Right atrium auricular region (tissue), 2 donors: ENCODE data around the gene ZNF239. TPM values are rescaled to one million over a fixed set of nuclear protein-coding genes. Genes with fewer than 3 reads are reported as not detected.

Experiments used
- DNase-seq: peaks from one replicate; pipeline ENCODE4 v3.0.0-alpha.2; 2019; ENCODE audit warnings: low spot score
- H3K27ac ChIP-seq, 2 donors: fragments of 200-600 bp; sonication (generic); 1 replicate in 1 of 2; 2 replicates in 1 of 2; pipeline ENCODE4 v1.5.1; 2016 to 2019
- H3K27me3 ChIP-seq, 2 donors: fragments of 200-600 bp; sonication (generic); one replicate each; pipeline versions ENCODE4 v1.5.1 to v1.6.0; 2017 to 2019
- H3K36me3 ChIP-seq: fragments of 200-600 bp; sonication (generic); one replicate; pipeline ENCODE4 v1.5.1; 2016
- H3K4me1 ChIP-seq, 2 donors: fragments of 200-600 bp; sonication (generic); one replicate each; pipeline versions ENCODE4 v1.5.1 to v1.6.0; 2017 to 2019
- H3K4me3 ChIP-seq, 2 donors: fragments of 200-600 bp; sonication (generic); 1 replicate in 1 of 2; 2 replicates in 1 of 2; pipeline ENCODE4 v1.5.1; 2017 to 2019; ENCODE audit warnings: mild to moderate bottlenecking in 1 of 2, moderate library complexity in 1 of 2
- H3K9me3 ChIP-seq, 2 donors: fragments of 200-600 bp; sonication (generic); one replicate each; pipeline ENCODE4 v1.5.1; 2019
- total RNA-seq, 2 donors: library from RNA; depleted of rRNA; stranded (reverse); fragments of >200 nt; gene quantifications; one replicate each; pipeline ENCODE4 v1.1.0, GENCODE V29; 2016
- TF ChIP-seq, protein P1 (sequence below), 2 donors: fragments of 200-600 bp; sonication (generic); IDR thresholded peaks; one replicate each; pipeline ENCODE4 v1.5.1; 2019; ENCODE audit warnings: antibody characterized with exemption in 2 of 2

The ZNF239 gene
- 1 to 10 TPM; 2.2 to 4.4 TPM for total RNA-seq

DNA sequence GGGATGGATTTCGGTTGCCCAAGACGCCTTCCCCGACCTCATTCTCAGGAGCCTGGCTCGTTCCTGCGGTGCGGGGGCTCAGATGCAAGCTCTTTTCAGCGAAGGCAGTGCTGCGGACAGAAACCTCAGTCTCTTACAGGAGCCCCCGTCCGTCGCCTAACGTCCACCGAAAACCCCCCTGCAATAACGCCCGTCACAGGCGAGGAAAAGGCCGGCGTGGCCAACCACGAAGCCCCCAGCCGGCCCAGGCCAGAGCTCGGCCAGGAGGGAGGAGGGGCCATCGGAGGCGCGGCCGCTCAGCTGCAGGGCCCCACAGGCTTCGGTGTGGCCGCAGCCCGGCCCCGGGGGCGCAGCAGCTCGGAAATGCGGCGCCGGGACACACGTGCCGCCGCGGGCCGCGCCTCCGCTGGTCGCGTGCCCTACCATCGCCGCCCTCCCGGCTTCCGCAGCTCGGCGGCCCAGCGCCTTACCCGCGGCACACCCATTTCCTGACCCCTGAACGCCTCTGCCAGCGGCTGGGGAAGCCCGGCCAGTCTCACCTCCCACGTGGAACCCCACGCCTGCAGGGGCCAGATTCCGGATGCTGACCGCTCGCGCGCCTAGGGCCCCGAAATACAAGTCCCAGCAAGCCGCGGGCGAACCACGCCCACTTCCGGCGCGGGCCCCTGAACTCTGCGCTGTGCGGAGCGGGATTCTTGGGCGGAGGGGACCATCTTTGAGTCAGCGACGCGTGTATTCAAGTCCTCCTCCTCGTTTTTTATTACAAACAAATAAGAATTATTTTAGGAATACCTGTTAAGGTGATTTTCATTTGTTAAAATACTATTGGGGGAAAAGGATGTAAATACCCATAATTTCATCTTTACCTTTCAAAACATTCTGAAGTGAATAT is at the start of gene ZNF239:
Gene ZNF239 (minus strand): TSS at position 616 of the 892 bp plus-strand sequence. CDS start 16,537 bp downstream, outside the sequence.
- peaks cover 0 to 17% of the 10 kb centered on the region in 2 donors for H3K4me1 ChIP-seq
- H3K27me3 ChIP-seq = no peaks in the 10 kb centered on the region
- no peaks in the 10 kb centered on the region for H3K9me3 ChIP-seq
- TF ChIP-seq, protein P1, sequence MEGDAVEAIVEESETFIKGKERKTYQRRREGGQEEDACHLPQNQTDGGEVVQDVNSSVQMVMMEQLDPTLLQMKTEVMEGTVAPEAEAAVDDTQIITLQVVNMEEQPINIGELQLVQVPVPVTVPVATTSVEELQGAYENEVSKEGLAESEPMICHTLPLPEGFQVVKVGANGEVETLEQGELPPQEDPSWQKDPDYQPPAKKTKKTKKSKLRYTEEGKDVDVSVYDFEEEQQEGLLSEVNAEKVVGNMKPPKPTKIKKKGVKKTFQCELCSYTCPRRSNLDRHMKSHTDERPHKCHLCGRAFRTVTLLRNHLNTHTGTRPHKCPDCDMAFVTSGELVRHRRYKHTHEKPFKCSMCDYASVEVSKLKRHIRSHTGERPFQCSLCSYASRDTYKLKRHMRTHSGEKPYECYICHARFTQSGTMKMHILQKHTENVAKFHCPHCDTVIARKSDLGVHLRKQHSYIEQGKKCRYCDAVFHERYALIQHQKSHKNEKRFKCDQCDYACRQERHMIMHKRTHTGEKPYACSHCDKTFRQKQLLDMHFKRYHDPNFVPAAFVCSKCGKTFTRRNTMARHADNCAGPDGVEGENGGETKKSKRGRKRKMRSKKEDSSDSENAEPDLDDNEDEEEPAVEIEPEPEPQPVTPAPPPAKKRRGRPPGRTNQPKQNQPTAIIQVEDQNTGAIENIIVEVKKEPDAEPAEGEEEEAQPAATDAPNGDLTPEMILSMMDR (IDR thresholded peaks at IDR 0.05) = no peak
- H3K27ac ChIP-seq = peak within 1 kb of the TSS; percentile 68 to 80
- no peaks in the 10 kb centered on the region for H3K36me3 ChIP-seq
- DNase-seq = peak; percentile 94
- H3K4me3 ChIP-seq = peak within 1 kb of the TSS; percentile 64 to 74

DNA sequence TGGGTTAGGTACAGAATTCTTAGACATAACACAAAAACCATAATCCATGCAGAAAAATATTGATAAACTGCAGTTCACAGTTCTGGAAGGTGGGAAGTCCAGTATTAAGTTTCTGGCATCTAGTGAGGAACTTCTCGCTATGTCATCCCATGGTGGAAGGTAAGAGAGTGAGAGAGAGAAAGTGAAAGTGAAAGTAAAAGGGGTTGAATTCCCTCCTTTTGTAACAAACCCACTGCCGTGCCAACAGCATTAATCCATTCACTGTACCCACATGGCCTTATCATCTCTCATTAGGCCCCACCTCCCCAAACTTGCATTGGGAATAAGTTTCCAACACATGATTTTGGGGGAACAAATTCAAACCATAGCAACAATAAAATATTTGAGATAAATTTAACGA is 48.9 kb upstream of the ZNF239 start:
- TF ChIP-seq, protein P1 (IDR thresholded peaks at IDR 0.05) = no peak
- Histone ChIP-seq H3K4me3 (peak overlapping the region in 1 of 2 donors; percentile 31), H3K9me3 (no peaks in the 10 kb centered on the region), H3K27ac (no peak overlapping the region), H3K36me3 (no peaks in the 10 kb centered on the region), H3K4me1 (no peaks in the 10 kb centered on the region), H3K27me3 (no peaks in the 10 kb centered on the region)
- no peak for DNase-seq

DNA sequence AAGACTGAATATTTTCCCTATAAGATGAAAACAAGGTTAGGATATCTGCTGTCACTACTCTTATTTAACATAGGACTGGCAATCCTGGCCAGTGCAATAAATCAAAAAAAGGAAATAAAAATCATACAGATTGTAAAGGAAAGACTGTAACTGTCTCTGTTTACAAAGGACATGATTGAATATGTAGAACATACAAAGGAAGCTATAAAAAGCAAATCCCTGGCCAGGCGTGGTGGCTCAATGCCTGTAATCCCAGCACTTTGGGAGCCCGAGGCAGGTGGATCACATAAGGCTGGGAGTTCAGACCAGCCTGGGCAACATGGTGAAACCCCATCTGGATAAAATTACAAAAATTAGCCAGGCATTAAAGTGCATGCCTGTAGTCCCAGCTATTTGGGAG is 47.6 kb upstream of the ZNF239 start:
- H3K4me1 ChIP-seq = no peaks in the 10 kb centered on the region
- TF ChIP-seq, protein P1 (IDR thresholded peaks at IDR 0.05) = no peak
- no peak overlapping the region for H3K4me3 ChIP-seq
- no peak for DNase-seq
- H3K36me3 ChIP-seq = peaks cover under 1% of the 10 kb centered on the region
- H3K27me3 ChIP-seq = no peaks in the 10 kb centered on the region
- peaks cover 0 to 5% of the 10 kb centered on the region in 2 donors for H3K9me3 ChIP-seq
- H3K27ac ChIP-seq = no peak overlapping the region

DNA sequence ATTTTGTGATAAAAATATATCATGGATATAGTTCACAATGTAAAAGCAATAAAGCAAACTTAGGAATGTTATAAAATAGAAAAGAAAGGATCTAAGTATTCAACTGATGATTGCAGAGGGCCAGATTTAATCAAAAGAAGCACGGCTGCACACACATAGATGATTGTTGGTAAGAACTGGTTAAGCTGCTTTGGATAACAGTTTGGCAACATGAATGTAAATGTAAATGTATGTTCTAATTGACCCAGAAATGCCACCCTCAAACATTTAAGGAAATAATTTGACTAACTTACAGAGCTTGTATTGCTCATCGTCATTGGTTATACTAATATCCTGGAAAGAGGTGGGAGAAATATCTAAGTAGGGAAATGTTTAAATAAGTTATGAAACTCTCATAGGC is 45.0 kb upstream of the ZNF239 start:
- DNase-seq = no peak
- no peaks in the 10 kb centered on the region for H3K27me3 ChIP-seq
- H3K9me3 ChIP-seq = peaks cover 0 to 20% of the 10 kb centered on the region in 2 donors
- H3K4me1 ChIP-seq = no peaks in the 10 kb centered on the region
- no peak overlapping the region for H3K27ac ChIP-seq
- no peak overlapping the region for H3K4me3 ChIP-seq
- TF ChIP-seq, protein P1 (IDR thresholded peaks at IDR 0.05) = no peak
- H3K36me3 ChIP-seq = peaks cover 14% of the 10 kb centered on the region

DNA sequence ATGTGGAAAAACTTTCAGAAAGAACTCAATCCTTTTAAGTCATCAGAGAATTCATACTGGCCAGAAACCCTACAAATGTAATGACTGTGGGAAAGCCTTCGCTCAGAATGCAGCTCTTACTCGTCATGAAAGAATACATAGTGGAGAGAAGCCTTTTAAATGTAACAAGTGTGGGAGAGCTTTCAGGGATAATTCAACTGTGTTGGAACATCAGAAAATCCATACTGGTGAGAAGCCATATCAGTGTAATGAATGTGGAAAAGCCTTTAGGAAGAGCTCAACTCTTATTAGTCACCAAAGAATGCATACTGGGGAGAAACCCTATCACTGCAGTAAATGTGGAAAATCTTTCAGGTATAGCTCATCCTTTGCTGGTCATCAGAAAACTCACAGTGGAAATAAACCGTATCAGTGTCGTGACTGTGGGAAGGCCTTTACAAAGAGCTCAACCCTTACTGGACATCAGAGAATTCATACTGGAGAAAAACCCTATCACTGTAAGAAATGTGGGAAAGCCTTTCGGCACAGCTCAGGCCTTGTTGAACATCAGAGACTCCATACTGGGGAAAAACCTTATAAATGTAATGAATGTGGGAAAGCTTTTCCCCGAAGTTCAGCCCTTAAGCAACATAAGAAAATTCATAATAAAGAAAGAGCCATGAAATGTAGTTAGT is 42.4 kb upstream of the ZNF239 start:
- no peak overlapping the region for H3K27ac ChIP-seq
- no peaks in the 10 kb centered on the region for H3K4me1 ChIP-seq
- H3K27me3 ChIP-seq = no peaks in the 10 kb centered on the region
- no peak overlapping the region for H3K4me3 ChIP-seq
- TF ChIP-seq, protein P1 (IDR thresholded peaks at IDR 0.05) = no peak
- DNase-seq = no peak
- H3K36me3 ChIP-seq = peaks cover 20% of the 10 kb centered on the region
- H3K9me3 ChIP-seq = peaks cover 0 to 20% of the 10 kb centered on the region in 2 donors
